GM21529 (cell line): ENCODE results near the gene C1orf210.

Experiments
- ATAC-seq: cut with Tn5 transposase; IDR thresholded peaks from one replicate; pipeline ENCODE4 v1.9.1; 2021; ENCODE audit not compliant: unreplicated experiment

The C1orf210 gene

DNA sequence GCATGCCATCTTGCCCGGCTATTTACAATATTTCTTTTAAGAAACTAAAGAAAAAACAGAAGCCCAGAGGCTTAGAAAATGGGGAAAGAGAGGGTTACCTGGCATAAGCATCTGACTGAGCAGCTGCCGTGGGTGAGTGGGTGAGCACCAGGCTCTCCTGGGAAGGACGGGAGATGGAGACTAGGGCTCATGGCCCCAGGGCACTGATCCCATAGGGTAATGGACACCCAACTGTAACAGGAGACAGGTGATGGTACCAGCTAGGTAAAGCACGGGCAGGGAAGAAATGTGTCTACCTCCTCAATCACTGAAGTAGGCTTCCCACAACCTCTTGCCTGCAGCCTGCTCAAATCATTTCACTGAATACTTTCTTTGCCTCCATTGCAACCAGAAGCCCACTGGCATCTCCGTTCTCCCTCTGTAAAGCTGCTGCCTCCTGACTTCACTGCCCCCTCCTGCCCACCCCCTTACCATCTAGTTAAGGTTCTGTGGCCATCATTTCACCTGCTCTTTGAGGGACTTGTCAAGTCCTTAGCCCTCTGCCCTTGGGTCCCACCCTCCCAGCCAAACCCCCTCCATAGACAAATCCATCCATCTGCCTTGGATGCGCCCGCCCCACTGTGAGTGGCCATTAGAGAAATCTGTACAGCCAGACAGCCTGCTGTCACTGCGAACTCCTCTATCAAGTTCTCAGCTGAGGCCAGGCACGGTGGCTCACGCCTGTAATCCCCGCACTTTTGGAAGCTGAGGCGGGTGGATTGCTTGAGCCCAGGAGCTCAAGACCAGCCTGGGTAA is 9.4 kb downstream of the C1orf210 start:
- no peak for ATAC-seq

DNA sequence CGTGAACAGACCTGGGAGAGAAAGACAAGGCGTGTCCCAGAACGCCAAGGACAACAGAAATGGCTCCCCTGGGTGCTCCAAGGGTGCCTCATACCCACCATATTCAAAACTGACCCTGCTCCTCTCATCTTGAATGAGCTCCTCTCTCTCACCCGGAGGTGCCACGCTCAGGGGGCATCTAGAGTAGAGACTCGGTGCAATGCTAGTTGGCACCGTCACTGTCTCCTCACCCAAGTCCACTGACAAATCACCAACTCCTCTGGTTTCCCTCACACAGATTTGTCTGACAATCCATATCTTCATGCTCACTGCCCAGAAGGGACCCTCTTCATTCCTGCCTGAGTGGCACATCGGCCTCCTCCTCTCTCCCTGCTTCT is 10.6 kb downstream of the C1orf210 start:
- ATAC-seq, result no peak

GRCh38 chr1:43274125-43274803 is 11.1 kb downstream of the C1orf210 start:
- no peak for ATAC-seq

DNA sequence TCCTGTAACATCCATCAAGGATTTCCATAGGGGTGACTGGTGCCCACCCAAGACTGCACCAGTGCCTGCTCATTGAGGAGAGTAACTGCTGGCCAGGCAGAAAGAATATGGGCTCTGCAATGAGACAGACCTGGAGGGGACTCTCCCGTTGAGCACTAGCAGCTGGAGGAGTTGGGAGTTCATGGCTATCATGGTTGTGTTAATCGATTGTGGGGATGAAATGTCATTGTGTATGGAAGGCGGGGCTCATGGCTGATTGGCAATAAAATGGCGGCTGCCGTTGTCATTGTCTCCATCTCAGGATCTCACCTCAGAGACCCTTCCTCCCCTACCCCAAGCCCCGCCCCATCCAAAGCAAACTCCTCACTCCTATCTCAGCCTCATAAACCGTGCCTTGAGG is 11.7 kb downstream of the C1orf210 start:
- no peak for ATAC-seq

DNA sequence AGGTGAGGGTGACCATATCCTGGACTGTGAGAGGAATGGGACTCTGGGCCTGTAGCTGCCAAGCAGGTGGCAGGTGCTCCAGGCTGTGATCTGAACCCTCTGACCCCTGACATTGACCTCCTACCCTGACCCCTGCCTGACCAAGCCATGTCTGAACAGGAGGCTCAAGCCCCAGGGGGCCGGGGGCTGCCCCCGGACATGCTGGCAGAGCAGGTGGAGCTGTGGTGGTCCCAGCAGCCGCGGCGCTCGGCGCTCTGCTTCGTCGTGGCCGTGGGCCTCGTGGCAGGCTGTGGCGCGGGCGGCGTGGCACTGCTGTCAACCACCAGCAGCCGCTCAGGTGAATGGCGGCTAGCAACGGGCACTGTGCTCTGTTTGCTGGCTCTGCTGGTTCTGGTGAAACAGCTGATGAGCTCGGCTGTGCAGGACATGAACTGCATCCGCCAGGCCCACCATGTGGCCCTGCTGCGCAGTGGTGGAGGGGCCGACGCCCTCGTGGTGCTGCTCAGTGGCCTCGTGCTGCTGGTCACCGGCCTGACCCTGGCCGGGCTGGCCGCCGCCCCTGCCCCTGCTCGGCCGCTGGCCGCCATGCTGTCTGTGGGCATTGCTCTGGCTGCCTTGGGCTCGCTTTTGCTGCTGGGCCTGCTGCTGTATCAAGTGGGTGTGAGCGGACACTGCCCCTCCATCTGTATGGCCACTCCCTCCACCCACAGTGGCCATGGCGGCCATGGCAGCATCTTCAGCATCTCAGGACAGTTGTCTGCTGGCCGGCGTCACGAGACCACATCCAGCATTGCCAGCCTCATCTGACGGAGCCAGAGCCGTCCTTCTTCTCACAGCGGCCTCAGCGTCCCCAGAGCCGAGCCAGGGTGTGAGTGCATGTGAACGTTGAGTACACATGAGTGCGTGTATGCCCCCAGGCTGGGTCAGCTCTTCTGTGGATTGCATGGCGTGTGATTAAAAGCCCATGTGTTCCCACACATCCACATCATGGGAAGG is 12.5 kb downstream of the C1orf210 start:
- ATAC-seq, result no peak

DNA sequence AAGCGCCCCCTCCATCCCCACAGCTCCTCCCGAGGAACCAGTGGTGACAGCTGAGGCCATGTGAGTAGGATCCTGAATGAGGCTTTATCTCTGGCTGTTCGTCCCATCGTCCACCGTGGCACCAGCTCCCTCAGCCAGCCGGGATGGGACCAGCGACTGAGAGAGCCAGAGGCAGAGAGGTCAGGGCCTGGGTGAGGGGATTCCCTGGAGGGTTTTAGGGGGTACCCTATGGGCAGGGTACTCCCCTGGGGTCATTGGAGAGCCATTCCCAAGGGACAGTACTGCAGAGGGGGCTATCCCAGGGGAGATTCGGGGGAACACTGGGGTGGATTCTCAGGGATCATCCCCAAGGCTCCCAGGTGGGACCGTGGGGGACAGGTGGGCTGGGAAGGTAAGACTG is 13.2 kb downstream of the C1orf210 start:
- no peak for ATAC-seq

GRCh38 chr1:43271186-43272118 is 13.9 kb downstream of the C1orf210 start:
- ATAC-seq, result no peak

DNA sequence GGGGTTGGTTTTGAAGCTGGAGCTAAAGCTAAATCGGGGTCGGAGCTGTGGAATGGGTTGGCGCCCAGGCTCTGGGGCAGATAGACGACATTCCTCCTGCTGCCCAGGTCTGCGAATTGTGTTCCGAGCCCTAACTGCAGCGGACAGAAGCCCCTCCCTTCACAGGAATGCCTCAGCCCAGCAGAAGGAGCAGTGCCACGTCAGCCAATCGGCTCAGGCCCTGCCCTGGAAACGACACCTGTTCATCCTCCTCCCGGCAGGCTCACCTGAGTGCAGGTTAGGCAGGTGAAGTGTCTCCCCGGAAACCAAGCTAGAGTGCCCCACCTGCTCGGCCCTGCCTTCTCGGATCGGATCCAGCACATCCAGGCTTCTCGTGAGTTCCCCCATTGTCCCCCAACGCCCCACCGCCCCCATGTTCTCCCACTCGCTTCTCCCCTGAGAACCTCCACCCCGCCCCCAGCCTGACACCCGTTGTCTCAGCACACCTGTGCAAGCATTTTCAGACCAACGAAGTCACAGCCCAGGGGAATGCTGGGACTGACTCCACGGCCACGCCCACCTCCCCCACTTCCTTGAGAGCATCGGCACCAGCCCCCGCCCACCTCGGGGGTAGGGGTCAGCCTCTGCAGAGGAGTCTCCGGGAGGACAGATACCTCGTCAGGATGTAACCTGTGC is 14.8 kb downstream of the C1orf210 start:
- ATAC-seq, result no peak

DNA sequence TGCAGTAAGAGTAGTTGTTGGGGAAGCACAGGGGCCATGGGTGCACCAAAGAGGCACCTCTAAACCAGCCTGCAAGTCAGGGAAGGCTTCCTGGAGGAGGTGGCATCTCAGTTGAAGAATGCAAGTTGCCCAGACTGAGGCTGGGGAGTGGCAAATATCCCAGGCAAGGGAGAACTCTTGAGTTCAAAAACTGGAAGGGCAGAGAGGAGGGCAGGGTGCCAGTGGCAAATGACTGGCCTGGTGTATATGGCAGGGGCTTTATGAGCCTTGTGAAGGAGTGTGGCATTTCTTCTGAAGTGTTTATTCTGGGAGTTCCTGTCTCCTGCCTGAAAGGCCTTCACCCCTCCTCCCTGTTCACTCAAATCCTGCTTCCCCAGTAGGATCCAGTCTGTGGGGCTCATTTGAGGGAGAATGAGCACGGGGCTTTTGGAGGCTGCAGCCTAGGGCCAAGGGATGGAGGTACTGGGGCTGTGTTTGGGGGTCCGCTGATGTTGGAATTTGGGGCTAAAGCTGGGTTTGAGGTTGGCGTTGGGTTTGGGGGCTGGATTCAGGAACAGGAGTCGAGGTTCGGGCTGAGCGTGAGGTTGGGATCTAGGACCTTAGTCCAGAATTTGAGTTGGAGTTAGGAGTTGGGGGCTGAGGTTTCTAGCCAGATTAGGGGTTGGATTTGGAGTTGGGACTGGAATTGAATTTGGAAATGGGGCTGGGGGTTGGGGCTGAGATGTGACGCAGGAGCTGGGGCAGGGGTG is 15.6 kb downstream of the C1orf210 start, which contains the start of gene TMEM125:
Gene TMEM125 (plus strand): TSS at position 357 of the 749 bp plus-strand sequence. CDS start 2,740 bp downstream, outside the sequence.
- no peak for ATAC-seq

DNA sequence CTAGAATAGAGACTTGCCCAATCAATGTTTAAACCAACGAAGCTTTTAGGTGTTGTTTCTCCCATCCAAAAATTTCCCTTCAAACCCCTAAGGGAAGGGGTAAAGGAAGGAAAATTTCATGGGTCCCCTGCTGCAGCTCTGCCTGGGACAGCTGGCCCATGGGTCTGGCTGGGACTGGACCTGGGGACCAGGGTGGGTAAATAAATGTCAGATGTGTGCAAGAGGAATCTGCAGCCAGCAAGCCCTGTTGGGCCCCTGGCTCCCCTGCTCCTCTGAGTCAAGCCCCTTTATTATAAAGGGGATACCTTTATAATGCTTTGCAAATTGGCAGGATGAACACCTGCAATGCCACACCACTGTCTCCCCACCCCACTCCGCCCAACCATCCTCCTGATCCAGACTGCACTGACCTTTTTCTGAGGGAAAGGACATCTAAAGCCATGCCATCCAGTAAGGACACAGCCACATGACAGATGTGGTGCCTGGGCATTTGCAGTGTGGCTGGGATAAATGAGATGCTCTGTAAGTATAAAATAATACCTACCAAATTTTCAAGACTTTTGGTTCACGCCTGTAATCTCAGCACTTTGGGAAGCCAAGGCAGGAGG is 17.5 kb downstream of the C1orf210 start:
- no peak for ATAC-seq

- no peak for ATAC-seq
Observed at GRCh38 chr1:43267291-43267805, 18.0 kb downstream of the C1orf210 start.

DNA sequence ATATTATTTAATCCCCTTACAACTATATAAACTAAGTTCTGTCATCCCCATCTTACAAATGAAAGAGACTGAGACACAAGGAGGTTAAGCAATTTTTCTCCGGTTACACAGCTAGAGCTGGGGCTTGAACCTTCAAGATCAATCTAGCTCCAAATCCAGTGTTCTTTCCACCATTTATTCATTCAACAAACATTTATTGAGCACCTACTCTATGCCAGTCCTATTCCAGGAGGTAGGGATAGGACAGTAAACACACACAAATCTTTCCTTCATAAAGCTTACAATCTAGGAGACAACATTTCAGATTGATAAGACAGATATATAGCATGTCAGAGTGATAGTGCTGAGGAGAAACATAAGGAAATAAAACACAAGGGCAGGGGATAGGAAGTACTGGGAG is 18.5 kb downstream of the C1orf210 start:
- no peak for ATAC-seq

GRCh38 chr1:43265431-43265830 is 19.9 kb downstream of the C1orf210 start:
- no peak for ATAC-seq

DNA sequence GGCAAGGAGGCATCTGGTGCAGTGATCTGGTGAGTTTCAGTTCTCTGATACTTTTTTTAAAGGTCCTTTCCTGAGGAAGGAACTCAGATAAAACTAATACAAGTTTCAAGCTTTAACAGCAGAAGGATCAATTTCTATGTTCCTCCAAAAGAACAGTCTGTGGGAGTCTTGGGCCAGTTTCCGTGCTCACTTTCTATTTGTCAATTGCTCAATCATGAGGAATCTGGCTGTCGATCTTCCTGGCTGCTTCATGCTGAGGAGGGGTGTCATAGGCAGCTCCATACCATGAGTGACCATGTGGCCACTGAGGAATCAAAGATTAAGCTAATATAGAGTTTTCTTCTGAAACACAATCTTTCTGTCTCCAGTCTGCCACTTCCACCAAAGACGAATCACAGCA is 27.0 kb downstream of the C1orf210 start:
- no peak for ATAC-seq

- ATAC-seq, result no peak
Observed at GRCh38 chr1:43256675-43257570, 28.5 kb downstream of the C1orf210 start.

GRCh38 chr1:43255438-43256210 is 29.8 kb downstream of the C1orf210 start:
- no peak for ATAC-seq
